ENCODE data around the gene PHF5A. TPM values are rescaled to one million over a fixed set of nuclear protein-coding genes. Genes with fewer than 3 reads are reported as not detected.
"Not testable (repeated sequence)": the region's sequence is repeated elsewhere in the genome, so short reads cannot be mapped to it uniquely, and the experiment has no call there.

The PHF5A gene
- polyA plus RNA-seq, 3 donors: 50.2 to 59.2 (median 54.1) TPM

DNA sequence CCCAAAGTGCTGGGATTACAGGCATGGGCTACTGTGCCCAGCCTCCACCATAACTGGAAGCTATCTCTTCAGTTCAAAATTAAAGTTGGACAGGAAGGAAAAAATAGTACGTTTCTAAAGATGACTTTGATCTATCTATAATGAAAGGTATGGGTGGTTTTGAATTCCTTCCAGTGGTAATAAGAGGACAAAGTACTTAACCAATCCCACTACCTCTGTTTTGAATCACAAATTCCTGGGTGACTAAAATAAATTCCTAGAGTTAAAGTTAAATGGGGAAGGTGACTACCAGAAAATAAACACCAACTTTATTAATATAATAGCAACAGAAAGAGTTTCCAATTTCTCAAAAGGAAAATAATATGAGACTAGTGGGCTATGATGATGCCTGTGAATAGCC lies 9.1 kb downstream of the PHF5A start:
- no peak for DNase-seq

- no peak for DNase-seq
Observed at GRCh38 chr22:41458161-41458728, 10.2 kb downstream of the PHF5A start.

- peak; percentile 100 for DNase-seq
Observed at GRCh38 chr22:41448189-41448808, 20.2 kb downstream of the PHF5A start.

- DNase-seq: peak; percentile 73
Observed at GRCh38 chr22:41447435-41448188, 20.9 kb downstream of the PHF5A start.

DNA sequence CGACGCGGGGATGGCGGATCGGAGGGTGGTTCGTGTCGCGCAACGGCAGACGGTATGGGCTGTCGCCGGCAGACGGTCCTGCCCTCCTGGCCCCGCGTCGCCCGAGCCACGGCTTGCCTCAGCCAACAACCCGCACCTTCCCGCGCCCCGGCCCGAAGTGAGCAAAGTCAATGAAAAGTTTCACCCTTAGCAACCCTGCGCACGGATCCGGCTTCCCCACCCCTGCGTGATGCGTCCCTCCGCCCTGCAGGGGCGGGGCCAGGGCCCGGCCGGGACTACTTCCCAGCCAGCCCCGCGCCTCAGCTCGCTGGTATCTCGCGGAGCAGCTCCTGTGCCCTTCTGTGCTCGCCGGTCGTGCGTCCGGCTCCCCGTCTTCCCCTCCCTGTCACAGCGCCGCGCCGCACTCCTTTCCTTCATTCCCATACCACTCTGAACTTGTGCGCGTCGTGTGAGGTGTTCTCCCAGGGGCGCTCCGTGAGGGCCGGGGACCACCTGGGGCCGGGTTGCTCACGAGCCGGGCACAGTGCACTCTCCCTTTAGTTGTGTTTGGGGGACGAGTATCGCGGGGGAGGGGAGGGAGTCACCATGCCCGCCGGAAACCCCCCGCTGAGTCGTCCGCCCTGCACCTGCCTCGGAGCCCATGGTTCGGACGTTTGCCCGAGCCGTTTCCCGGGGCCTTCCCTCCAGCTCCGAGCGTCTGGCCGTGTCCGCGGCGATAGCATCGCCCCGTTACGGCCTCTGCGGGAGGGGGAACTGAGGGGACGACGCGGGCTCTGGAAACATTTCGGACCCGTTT lies 21.7 kb downstream of the PHF5A start, which contains the start of gene TOB2:
Gene TOB2 (minus strand): TSS at position 163 of the 796 bp plus-strand sequence. CDS start 9,456 bp downstream, outside the sequence.
- peak; percentile 95 for DNase-seq

DNA sequence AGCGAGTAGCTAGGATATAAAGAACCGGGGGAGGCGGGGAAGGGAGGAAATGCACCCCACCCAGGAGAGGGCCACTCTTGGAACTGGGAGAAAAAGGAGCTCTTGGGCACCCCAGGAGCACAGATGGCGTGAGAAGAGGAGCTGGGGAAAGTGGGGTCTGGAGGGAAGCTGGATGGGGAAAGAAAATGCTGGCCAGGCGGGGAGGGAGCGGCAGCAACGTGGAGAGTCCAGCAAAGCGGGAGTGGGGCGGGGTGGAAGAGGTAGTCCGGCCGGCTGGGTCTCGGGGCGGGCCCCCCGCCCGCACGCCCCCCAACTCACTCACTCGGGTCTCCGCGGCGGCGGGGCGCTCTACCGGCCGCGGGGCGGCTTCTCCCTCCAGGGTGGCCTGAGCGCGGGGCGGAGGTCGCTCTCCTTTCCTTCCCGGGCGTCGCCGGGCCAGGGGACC lies 22.4 kb downstream of the PHF5A start:
- no peak for DNase-seq

DNA sequence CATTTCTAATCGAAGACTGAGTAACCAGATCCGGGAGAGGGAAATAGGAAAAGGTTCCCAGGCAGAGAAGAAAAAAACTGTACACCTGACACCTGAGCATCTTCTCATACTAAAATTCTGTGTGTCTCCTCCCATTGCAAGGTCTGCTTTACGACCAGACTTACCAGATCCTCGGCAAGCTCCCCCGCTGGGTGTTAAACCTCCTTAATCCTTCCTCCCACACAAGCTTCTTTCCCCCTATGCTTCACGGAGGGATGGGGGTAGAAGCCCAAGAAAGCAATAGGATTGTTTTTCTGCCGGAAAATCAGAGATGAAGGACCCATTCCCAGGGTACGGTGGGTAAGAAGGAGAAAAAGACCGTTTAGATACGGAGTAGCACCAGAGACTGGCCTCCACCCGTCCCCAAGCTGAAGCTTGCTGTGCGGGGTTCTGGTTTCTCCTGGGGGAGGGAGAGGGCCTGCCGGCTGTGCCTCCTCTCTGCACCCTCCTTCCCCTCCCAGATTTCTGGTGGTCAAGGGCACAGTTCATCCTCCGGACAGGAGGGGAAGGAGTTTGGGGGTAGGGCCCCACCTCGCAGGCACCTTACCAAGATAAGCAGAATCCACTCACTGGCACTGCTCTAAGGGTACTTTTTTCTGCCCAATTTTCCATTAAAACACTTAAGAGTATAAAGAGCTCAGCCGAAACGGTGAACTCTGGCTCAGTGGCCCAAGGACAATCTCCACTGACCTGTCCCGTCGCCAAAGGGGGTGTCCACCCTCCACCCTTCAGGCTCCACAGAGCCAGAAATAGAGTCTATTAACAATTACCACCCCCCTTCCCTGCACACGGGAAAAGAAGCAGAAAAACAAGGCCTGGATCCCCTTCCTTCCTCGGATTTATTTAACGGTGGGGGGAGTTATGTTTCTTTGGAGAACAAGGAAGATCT lies 23.1 kb downstream of the PHF5A start:
- no peak for DNase-seq

DNA sequence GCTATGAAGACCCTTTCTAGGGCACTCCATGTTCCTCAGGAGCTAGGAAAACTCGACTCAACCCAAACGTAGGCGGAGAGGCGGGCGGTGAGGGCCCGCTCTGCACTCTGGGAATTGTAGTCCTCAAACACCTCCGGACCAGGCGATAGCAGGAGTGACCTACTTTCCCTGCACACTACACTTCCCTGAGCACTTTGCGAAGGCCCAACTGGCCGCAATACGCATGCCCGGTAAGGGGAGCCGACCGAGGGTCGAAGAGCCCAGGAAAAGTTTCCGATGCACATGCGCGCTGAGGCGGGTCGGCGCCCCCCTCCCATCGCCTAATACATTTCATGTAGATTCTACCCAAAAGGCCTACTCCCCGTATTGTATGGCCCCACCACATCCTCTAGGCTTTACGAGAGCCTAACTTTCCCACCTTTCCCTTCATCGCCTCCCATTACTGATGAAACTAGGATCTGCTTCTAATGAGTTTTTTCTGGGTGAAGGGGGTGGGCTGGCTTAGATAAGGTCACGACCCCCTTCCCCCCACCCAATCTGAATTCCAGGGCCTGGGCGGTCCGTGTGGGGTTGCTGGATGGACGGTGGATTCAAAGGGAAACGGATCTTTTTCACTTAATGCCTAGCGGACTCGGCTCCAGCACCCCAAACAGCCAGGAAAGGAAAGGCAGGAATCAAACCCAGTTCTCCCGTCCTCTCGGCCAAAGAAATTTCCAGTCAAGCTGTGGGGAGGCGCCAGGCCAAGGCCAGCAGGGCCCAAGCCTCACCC lies 23.9 kb downstream of the PHF5A start:
- peak; percentile 98 for DNase-seq

GRCh38 chr22:41442240-41442792 lies 26.2 kb downstream of the PHF5A start:
- DNase-seq: no peak

- not testable (repeated sequence) for DNase-seq
Observed at GRCh38 chr22:41440511-41440910, 28.0 kb downstream of the PHF5A start.

DNA sequence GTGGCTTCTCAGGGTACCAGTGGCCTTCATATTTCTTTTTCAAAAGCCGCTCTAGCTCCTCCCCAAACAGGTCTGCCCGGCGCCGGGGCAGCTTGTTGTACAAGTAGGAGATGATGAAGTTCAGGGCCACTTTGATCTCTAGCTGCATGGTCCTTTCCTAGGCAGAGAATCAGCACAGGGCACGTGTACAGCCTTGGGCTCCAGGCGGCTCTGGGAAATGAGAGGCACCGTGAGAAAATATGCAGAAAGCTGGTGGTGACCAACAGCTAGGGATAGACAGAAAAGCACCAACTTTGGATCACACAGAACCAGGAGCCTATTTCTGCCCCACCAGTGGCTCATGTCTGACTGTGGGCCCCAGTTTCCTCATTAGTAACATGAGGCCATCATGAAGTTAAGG lies 31.3 kb downstream of the PHF5A start:
- no peak for DNase-seq

DNA sequence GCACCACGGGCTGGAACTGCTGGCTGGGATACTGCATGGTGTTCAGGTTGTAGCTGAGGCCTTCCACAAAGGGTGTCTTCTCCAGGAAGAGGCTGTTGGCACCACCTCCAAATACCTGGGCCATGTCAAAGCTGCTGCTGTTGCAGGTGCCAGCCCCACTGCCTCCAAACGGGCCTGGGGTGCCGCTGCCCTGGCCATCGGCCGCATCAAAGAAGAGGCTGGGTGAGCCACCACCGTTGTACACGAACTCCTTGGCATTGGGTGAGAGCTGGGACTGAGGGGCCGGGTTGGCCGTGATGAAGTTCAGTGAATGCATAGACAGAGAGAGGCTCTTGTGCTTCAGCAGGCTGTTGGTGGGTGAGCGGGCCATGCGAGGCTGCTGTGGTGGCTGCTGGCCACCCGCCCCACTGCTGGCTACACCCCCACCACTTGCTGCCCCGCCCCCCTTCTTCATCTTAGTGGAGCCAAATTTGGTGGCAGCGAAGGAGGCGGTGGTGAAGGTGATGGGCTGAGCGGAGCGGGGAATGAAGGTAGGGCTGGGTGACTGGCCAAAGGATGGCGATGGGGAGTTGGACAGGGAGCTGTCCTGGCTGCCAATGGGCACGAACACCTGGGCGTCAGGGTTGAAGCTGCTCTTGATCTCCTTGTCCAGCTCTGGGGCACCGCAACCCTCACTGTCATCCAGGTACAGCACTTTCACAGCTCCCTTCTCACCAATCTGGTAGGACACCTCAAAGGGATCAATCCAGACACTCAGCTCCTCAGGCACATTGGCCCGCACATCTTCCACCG lies 32.0 kb downstream of the PHF5A start:
- DNase-seq: no peak

DNA sequence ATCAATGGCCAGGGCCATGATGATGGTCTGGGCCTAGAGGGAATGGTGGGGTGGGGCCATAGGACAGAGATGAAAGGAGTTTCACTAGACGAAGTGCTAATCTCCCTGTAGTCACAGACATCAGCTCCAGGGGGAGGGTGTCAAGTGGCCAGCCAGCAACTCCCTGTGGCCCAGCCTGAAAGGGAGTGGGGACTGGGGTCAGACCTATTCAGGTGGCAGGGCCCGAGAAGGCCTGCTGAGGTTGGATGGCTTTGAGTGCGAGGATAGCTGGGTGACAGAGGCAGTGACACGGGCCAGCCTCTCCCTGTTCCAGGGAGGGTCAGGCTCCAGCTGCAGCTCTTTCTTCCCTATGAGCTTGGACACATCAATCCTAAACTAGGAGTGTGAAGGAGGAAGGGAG lies 32.9 kb downstream of the PHF5A start:
- DNase-seq: no peak

DNA sequence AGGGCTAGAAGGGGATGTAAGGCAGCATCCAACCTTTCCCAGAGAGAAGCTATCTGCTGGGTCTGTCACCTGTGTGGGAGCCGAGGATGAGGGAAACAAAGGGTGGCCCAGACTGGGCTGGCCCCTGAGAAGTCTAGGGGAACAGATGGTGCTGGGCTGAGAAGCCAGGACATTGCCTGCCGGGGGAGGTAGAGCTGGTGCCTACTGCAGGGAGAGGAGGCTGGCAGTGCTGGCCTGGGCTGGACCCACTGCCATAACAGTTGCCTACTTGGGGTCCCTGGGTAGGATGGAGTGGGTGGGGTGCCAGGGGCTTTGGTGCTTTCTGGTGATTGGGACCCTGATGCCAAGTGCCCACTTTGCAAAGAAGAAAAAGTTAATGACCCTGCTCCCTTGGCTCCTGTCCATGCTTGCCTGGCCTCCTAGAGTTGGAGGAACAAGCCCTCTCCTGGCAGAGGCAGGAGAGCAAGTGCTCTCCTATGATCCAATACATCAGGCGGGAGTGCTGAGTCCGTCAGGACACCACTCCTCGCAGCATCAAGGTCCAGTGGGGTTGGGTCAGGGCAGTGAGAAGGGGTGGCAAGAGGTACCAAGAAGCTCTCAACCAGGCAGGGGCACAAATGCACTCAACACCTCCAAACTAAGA lies 34.0 kb downstream of the PHF5A start:
- DNase-seq: not testable (repeated sequence)

DNA sequence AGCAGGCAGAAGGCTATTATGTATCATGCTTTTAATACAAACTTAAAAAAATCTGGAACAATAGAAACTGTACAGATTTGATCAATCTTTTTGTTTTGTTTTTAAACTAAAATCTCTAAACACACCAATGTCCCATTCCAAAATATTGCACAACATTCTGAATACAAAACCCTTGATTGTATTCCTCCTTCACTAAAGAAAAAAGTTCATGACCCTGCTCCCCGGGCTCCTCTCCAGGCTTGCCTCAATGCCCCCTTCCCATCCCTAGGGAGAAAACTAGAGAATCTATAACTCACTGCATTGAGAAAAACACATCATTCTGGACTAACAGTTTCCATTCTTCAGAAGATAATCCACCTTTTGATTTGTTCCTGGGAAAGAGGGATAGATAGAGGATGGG lies 35.0 kb downstream of the PHF5A start:
- DNase-seq: not testable (repeated sequence)

DNA sequence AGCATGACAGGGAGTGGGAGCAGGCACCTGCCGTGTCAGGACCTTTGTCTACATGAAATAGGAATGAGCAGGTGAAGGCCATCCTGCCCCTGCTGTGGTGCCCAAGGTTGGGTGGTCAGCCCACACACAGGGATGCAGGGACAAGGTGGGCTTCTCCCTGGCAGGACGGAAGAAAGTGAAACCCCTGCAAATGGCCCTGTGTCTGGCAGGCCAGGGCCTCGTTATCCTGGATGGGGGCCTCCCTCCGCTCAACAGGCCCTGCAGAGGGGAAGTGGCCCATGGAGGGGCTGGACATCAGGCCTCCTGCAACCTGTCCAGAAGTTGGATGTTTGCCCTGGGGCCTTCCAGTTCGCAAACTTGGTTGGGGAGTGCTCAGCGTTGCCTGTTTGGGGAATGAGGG lies 36.8 kb downstream of the PHF5A start:
- DNase-seq: no peak

DNA sequence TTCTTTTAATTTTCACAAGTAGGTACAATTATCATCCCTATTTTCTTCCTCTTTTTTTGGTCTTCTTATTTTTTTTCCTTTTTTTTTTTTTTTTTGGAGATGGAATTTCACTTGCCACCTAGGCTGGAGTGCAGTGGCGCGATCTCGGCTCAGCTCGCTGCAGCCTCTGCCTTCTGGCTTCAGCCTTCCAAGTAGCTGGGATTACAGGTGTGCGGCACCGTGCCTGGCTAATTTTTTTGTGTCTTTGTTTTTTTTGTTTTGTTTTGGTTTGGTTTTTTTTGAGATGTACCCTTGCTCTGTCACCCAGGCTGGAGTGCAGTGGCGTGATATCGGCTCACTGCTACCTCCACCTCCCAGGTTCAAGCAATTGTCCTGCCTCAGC lies 38.5 kb downstream of the PHF5A start:
- no peak for DNase-seq

GRCh38 chr22:41429232-41429950 lies 39.1 kb downstream of the PHF5A start:
- DNase-seq: no peak
